C4-2B (cell line): ENCODE data around the gene PRR5.
"Not testable (repeated sequence)": the region's sequence is repeated elsewhere in the genome, so short reads cannot be mapped to it uniquely, and the experiment has no call there.

Source experiments
- H3K27ac ChIP-seq: fragments of 450-650 bp; 2 replicates; pipeline ENCODE4 v1.5.1; 2017
- ZFX ChIP-seq: fragments of 450-650 bp; IDR thresholded peaks from 2 replicates; pipeline ENCODE4 v1.6.1; 2017
- TF ChIP-seq, protein P1 (sequence below): fragments of 450-650 bp; conservative IDR thresholded peaks from 2 replicates; pipeline ENCODE4 v1.5.1; 2017; ENCODE audit warnings: mild to moderate bottlenecking

PRR5 gene

DNA sequence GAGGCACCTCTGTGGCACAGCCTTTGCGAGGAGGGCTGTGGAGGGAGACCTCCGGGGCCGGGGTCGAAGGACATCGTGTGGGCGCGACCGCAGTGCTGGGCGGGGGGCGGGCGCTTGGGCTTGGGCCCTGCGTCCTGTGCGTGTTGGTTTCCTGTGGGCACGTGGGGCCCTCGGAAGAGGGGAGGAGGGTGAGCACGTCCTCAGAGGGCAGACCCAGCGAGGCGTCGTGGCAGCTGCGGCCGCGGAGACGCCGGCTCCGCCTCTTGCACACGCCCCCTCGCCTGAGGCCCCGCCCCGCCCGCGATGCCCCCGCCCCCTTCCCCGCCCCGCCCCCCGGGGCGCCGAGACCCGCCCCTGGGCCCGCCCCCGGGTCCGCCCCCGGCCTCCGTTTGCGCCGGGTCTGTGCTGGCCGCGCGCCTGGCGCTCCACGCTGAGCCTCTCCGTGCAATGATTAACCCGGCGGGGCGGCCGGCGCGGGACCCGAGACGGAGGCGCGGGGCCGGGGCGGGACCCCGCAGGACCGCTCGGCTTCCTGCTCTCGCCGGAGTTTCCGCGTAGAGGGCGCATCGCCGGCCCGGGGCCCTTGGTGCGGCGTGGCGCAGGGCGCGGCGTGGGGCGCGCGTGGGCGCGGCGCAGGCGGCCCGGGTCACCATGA, at the start of gene PRR5:
Gene PRR5, plus strand, starts transcription at position 381 of the 655 bp plus-strand sequence. Its CDS starts 271 bp downstream, at position 652.
- peak within 1 kb of the TSS; percentile 84 for H3K27ac ChIP-seq
- no peak for TF ChIP-seq ZFX
- TF ChIP-seq, protein P1, sequence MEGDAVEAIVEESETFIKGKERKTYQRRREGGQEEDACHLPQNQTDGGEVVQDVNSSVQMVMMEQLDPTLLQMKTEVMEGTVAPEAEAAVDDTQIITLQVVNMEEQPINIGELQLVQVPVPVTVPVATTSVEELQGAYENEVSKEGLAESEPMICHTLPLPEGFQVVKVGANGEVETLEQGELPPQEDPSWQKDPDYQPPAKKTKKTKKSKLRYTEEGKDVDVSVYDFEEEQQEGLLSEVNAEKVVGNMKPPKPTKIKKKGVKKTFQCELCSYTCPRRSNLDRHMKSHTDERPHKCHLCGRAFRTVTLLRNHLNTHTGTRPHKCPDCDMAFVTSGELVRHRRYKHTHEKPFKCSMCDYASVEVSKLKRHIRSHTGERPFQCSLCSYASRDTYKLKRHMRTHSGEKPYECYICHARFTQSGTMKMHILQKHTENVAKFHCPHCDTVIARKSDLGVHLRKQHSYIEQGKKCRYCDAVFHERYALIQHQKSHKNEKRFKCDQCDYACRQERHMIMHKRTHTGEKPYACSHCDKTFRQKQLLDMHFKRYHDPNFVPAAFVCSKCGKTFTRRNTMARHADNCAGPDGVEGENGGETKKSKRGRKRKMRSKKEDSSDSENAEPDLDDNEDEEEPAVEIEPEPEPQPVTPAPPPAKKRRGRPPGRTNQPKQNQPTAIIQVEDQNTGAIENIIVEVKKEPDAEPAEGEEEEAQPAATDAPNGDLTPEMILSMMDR, result no peak

- not testable (repeated sequence) for H3K27ac ChIP-seq
These were observed 49.1 kb upstream of the PRR5 start for GRCh38 chr22:44652866-44653265.

- no peak for TF ChIP-seq ZFX
- TF ChIP-seq, protein P1, result no peak
- H3K27ac ChIP-seq, result peak overlapping the region; percentile 3; the same call in 1 of the 2 replicates
These were observed 43.6 kb upstream of the PRR5 start for GRCh38 chr22:44658311-44658953.

- TF ChIP-seq ZFX, result no peak
- TF ChIP-seq, protein P1, result no peak
- peak overlapping the region; percentile 3 for H3K27ac ChIP-seq
These were observed 42.9 kb upstream of the PRR5 start for GRCh38 chr22:44659140-44659539.

- TF ChIP-seq, protein P1, result no peak
- no peak for TF ChIP-seq ZFX
- no peak overlapping the region for H3K27ac ChIP-seq
These were observed 41.8 kb upstream of the PRR5 start for GRCh38 chr22:44660051-44660830.

GRCh38 chr22:44661070-44661469, 40.9 kb upstream of the PRR5 start:
- TF ChIP-seq, protein P1, result no peak
- TF ChIP-seq ZFX, result no peak
- no peak overlapping the region for H3K27ac ChIP-seq

- H3K27ac ChIP-seq, result no peak overlapping the region
- TF ChIP-seq, protein P1, result no peak
- TF ChIP-seq ZFX, result no peak
These were observed 40.1 kb upstream of the PRR5 start for GRCh38 chr22:44661659-44662569.
